Neural progenitor cell (in vitro differentiated cells): Measurements from ENCODE around the gene ETDC. TPM values are rescaled to one million over a fixed set of nuclear protein-coding genes. Genes with fewer than 3 reads are reported as not detected.
"Not testable (repeated sequence)": the region's sequence is repeated elsewhere in the genome, so short reads cannot be mapped to it uniquely, and the experiment has no call there.

Experiments used
- DNase-seq: peaks from one replicate; pipeline ENCODE4 v3.0.0-alpha.2; 2016; ENCODE audit warnings: low spot score
- H2AFZ ChIP-seq: fragments of 200-600 bp; sonication (generic); replicated peaks from 2 replicates; pipeline ENCODE4 v1.6.1; 2016; ENCODE audit warnings: antibody characterized with exemption
- H3F3A ChIP-seq: fragments of 200-600 bp; sonication (generic); 2 replicates; pipeline ENCODE4 v1.6.1; 2016; ENCODE audit warnings: antibody characterized with exemption, low read depth
- H3K27ac ChIP-seq: fragments of 200-600 bp; sonication (generic); 2 replicates; pipeline ENCODE4 v1.5.1; 2016; ENCODE audit warnings: mild to moderate bottlenecking
- H3K27me3 ChIP-seq: fragments of 200-600 bp; sonication (generic); 2 replicates; pipeline ENCODE4 v1.6.1; 2016; ENCODE audit warnings: mild to moderate bottlenecking, moderate library complexity
- H3K36me3 ChIP-seq: fragments of 200-600 bp; sonication (generic); 2 replicates; pipeline ENCODE4 v1.5.1; 2016
- H3K4me1 ChIP-seq: fragments of 200-600 bp; sonication (generic); 2 replicates; pipeline ENCODE4 v1.6.1; 2016; ENCODE audit warnings: mixed run types
- H3K4me2 ChIP-seq: fragments of 200-600 bp; sonication (generic); 2 replicates; pipeline ENCODE4 v1.6.1; 2016
- H3K4me3 ChIP-seq: fragments of 200-600 bp; sonication (generic); 2 replicates; pipeline ENCODE4 v1.5.1; 2016
- H3K79me2 ChIP-seq: fragments of 200-600 bp; sonication (generic); 2 replicates; pipeline ENCODE4 v1.6.1; 2016; ENCODE audit warnings: low read depth
- H3K9ac ChIP-seq: fragments of 200-600 bp; sonication (generic); 2 replicates; pipeline ENCODE4 v1.6.1; 2016
- H3K9me3 ChIP-seq: fragments of 200-600 bp; sonication (generic); 2 replicates; pipeline ENCODE4 v1.5.1; 2016; ENCODE audit warnings: low read depth
- H4K20me1 ChIP-seq: fragments of 200-600 bp; sonication (generic); 2 replicates; pipeline ENCODE4 v1.6.1; 2016; ENCODE audit warnings: low read depth
- H3K27ac Mint-ChIP-seq: 3 replicates; pipeline ENCODE4 v1.8.0; 2021; ENCODE audit warnings: mixed read lengths
- H3K27me3 Mint-ChIP-seq: 2 replicates; pipeline ENCODE4 v1.8.0; 2022; ENCODE audit warnings: low read depth, mild to moderate bottlenecking, inconsistent platforms, moderate library complexity, mixed read lengths; ENCODE audit not compliant: insufficient read depth
- H3K36me3 Mint-ChIP-seq: 3 replicates; pipeline ENCODE4 v1.8.0; 2021; ENCODE audit warnings: mixed read lengths
- H3K4me1 Mint-ChIP-seq: 3 replicates; pipeline ENCODE4 v1.8.0; 2021; ENCODE audit warnings: mixed read lengths
- H3K4me3 Mint-ChIP-seq: 3 replicates; pipeline ENCODE4 v1.8.0; 2021; ENCODE audit warnings: mild to moderate bottlenecking, moderate library complexity, mixed read lengths
- H3K9me3 Mint-ChIP-seq: 3 replicates; pipeline ENCODE4 v1.8.0; 2020; ENCODE audit warnings: mixed read lengths
- CTCF ChIP-seq: fragments of 200-600 bp; sonication (generic); IDR thresholded peaks from 2 replicates; pipeline ENCODE4 v1.5.1; 2017; ENCODE audit warnings: antibody characterized with exemption, mild to moderate bottlenecking
- EZH2 ChIP-seq: fragments of 200-600 bp; sonication (generic); IDR thresholded peaks from 2 replicates; pipeline ENCODE4 v1.6.1; 2017; ENCODE audit warnings: antibody characterized with exemption, mild to moderate bottlenecking, moderate library complexity
- EZH2phosphoT487 ChIP-seq: fragments of 200-600 bp; sonication (generic); IDR thresholded peaks from 2 replicates; pipeline ENCODE4 v1.6.1; 2017; ENCODE audit warnings: antibody characterized with exemption
- total RNA-seq: library from RNA; depleted of rRNA; stranded (reverse); fragments of >200 nt; gene quantifications from 2 replicates; pipeline ENCODE4 v1.2.3, GENCODE V29; 2015; ENCODE audit warnings: low replicate concordance

The ETDC gene
- total RNA-seq, result not detected in 2 replicates

- TF ChIP-seq EZH2phosphoT487, result no peak
- TF ChIP-seq CTCF, result no peak
- no peak within 1 kb of the TSS for H2AFZ ChIP-seq
- no peaks in the 10 kb centered on the region for H3K27me3 ChIP-seq
- H3K9ac ChIP-seq, result no peak within 1 kb of the TSS
- Mint-ChIP-seq H3K27ac (no peak within 1 kb of the TSS), H3K4me3 (no peak within 1 kb of the TSS), H3K9me3 (peaks cover 11% of the 10 kb centered on the region), H3K36me3 (no peaks in the 10 kb centered on the region), H3K27me3 (no peaks in the 10 kb centered on the region), H3K4me1 (peaks cover 5% of the 10 kb centered on the region)
- H3K79me2 ChIP-seq, result no peaks in the 10 kb centered on the region
- no peak within 1 kb of the TSS for H3K4me3 ChIP-seq
- no peak within 1 kb of the TSS for H3K27ac ChIP-seq
- no peaks in the 10 kb centered on the region for H4K20me1 ChIP-seq
- H3F3A ChIP-seq, result no peaks in the 10 kb centered on the region
- no peak for DNase-seq
- no peak within 1 kb of the TSS for H3K4me2 ChIP-seq
- no peaks in the 10 kb centered on the region for H3K36me3 ChIP-seq
- H3K9me3 ChIP-seq, result peaks cover 7% of the 10 kb centered on the region
- no peaks in the 10 kb centered on the region for H3K4me1 ChIP-seq
Measured at GRCh38 chrX:135309430-135309923, at the start of gene ETDC. TSS of gene ETDC (plus strand) at chrX:135309480. CDS start at chrX:135309480, 0 bp downstream.

- not testable (repeated sequence) for H3K27ac ChIP-seq, H4K20me1 ChIP-seq, H3K9me3 Mint-ChIP-seq
Measured at GRCh38 chrX:135260976-135261375, 48.3 kb upstream of the ETDC start.

GRCh38 chrX:135263376-135263775 lies 45.9 kb upstream of the ETDC start:
- not testable (repeated sequence) for H3K9me3 ChIP-seq, H4K20me1 ChIP-seq, H3K27me3 ChIP-seq, H3K4me3 Mint-ChIP-seq, H3K79me2 ChIP-seq, H3K4me2 ChIP-seq, H2AFZ ChIP-seq, H3K36me3 Mint-ChIP-seq, H3K27me3 Mint-ChIP-seq, H3K36me3 ChIP-seq, H3K4me1 ChIP-seq, H3K9ac ChIP-seq, H3K4me1 Mint-ChIP-seq, H3K27ac ChIP-seq, DNase-seq, H3K4me3 ChIP-seq, H3K27ac Mint-ChIP-seq, H3F3A ChIP-seq
- peaks cover 19% of the 10 kb centered on the region for H3K9me3 Mint-ChIP-seq

More at GRCh38 chrX:135260976-135261375, 48.3 kb upstream of the ETDC start:
- H3K4me1 ChIP-seq, H3K4me1 Mint-ChIP-seq, DNase-seq, H3K27me3 Mint-ChIP-seq, H3K9me3 ChIP-seq, H3K4me2 ChIP-seq, H3K79me2 ChIP-seq, H3K27ac Mint-ChIP-seq, H3K27me3 ChIP-seq, H3K36me3 ChIP-seq, H3K4me3 ChIP-seq, H2AFZ ChIP-seq, H3K9ac ChIP-seq, H3K36me3 Mint-ChIP-seq, H3F3A ChIP-seq, H3K4me3 Mint-ChIP-seq: not testable (repeated sequence)

- no peaks in the 10 kb centered on the region for H3K36me3 Mint-ChIP-seq
- Histone ChIP-seq H3F3A (no peaks in the 10 kb centered on the region), H3K79me2 (no peaks in the 10 kb centered on the region), H3K27me3 (no peaks in the 10 kb centered on the region), H2AFZ (no peak overlapping the region), H3K36me3 (no peaks in the 10 kb centered on the region), H3K4me3 (no peak overlapping the region), H3K4me2 (no peak overlapping the region), H3K9ac (no peak overlapping the region), H3K9me3 (no peaks in the 10 kb centered on the region), H3K4me1 (no peaks in the 10 kb centered on the region), H4K20me1 (no peaks in the 10 kb centered on the region), H3K27ac (no peak overlapping the region)
- TF ChIP-seq EZH2phosphoT487 (no peak), EZH2 (no peak), CTCF (no peak)
- no peaks in the 10 kb centered on the region for H3K4me1 Mint-ChIP-seq
- H3K4me3 Mint-ChIP-seq, result no peak overlapping the region
- H3K9me3 Mint-ChIP-seq, result peaks cover 21% of the 10 kb centered on the region
- peaks cover 4% of the 10 kb centered on the region for H3K27me3 Mint-ChIP-seq
- no peak overlapping the region for H3K27ac Mint-ChIP-seq
- DNase-seq, result no peak
Measured at GRCh38 chrX:135264206-135264605, 45.1 kb upstream of the ETDC start.
